Right lung (tissue), 5 donors: ENCODE measurements around the gene C1orf116. TPM values are rescaled to one million over a fixed set of nuclear protein-coding genes. Genes with fewer than 3 reads are reported as not detected.

Experiments
- polyA plus RNA-seq, 5 donors: library from polyadenylated mRNA; unstranded; fragments of 120-200 nt; gene quantifications; one replicate each; pipeline versions ENCODE4 v1.2.1 to v1.2.3, GENCODE V29; 2013; ENCODE audit warnings: inconsistent platforms in 1 of 5, low replicate concordance in 1 of 5; ENCODE audit not compliant: insufficient read length in 5 of 5, insufficient read depth in 1 of 5

Gene C1orf116
- polyA plus RNA-seq, 5 donors, result 29.2 to 62.5 (median 36.6) TPM

Other genes with a start within 250 kb of the C1orf116 start
- gene IL20, start 167.1 kb downstream of the C1orf116 start, polyA plus RNA-seq, result not detected
- gene IL24, start 135.3 kb downstream of the C1orf116 start, polyA plus RNA-seq, result under 1 TPM; 0.22 to 0.64 (median 0.29) TPM
- 1 to 10 TPM; 2.3 to 4.2 (median 2.5) TPM for gene FCMR, start 110.8 kb downstream of the C1orf116 start, polyA plus RNA-seq
- under 1 TPM; 0.09 to 0.26 (median 0.13) TPM for gene PIGR, start 86.3 kb downstream of the C1orf116 start, polyA plus RNA-seq
- gene FCAMR, start 62.3 kb downstream of the C1orf116 start, polyA plus RNA-seq, result under 1 TPM in 3 of 5 donors, not detected in 2; 0.09 to 0.10 (median 0.09) TPM
- gene YOD1, start 18.5 kb upstream of the C1orf116 start, polyA plus RNA-seq, result 10 to 100 TPM in 4 of 5 donors, 1 to 10 TPM in 1; 9.6 to 17.9 (median 14.0) TPM
- 10 to 100 TPM; 12.6 to 18.4 (median 14.6) TPM for gene PFKFB2, start 20.5 kb upstream of the C1orf116 start, polyA plus RNA-seq
- under 1 TPM; 0.46 to 0.86 (median 0.64) TPM for gene C4BPB, start 56.1 kb upstream of the C1orf116 start, polyA plus RNA-seq
- 1 to 10 TPM in 1 of 5 donors, under 1 TPM in 4; 0.24 to 6.1 (median 0.42) TPM for gene C4BPA, start 71.5 kb upstream of the C1orf116 start, polyA plus RNA-seq